ENCODE results near the gene PLA2G2F.

DNA sequence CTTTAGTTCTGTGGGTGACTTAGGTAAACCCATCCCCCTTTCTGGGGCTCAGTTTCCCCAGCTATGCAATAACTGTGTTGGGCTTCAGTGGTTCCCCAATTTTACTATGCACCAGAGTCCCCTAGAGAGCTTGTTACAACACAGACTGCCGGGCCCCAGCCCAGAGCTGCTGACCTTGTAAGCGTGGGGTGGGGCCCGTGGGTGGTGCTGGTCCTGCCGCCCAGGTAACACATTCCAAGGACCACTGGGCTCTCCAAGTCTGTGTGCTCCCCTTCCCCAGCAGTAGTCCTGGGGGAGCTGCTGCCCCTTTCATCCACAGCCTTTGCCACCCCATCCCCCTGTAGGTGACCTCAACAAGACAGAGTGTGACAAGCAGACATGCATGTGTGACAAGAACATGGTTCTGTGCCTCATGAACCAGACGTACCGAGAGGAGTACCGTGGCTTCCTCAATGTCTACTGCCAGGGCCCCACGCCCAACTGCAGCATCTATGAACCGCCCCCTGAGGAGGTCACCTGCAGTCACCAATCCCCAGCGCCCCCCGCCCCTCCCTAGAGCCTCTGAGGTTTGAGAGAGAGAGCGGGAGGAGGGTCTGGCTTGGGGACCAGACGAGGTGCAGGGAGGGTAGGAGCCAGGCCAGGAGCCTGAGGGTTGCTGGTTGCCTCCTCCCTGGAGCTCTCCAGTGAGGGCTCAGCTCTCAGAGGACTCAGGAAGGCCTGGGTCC, 8.9 kb downstream of the PLA2G2F start:
- no peak for TF ChIP-seq FOXA1 (IDR thresholded peaks at IDR 0.05)
- TF ChIP-seq TARDBP (IDR thresholded peaks at IDR 0.05): no peak
- no peak for TF ChIP-seq CTBP1 (IDR thresholded peaks at IDR 0.05; ENCODE audit: borderline replicate concordance)
- TF ChIP-seq L3MBTL2 (conservative IDR thresholded peaks at IDR 0.05): no peak
- TF ChIP-seq LEF1 (IDR thresholded peaks at IDR 0.05; ENCODE audit: borderline replicate concordance): no peak
- TF ChIP-seq BHLHE40 (IDR thresholded peaks at IDR 0.05; ENCODE audit: borderline replicate concordance): no peak
- no peak for TF ChIP-seq ELF4 (IDR thresholded peaks at IDR 0.05)
- TF ChIP-seq NFRKB (IDR thresholded peaks at IDR 0.05): no peak
- no peak for TF ChIP-seq SUZ12 (IDR thresholded peaks at IDR 0.05)
- TF ChIP-seq ARNT (IDR thresholded peaks at IDR 0.05): no peak
- TF ChIP-seq, protein P1, sequence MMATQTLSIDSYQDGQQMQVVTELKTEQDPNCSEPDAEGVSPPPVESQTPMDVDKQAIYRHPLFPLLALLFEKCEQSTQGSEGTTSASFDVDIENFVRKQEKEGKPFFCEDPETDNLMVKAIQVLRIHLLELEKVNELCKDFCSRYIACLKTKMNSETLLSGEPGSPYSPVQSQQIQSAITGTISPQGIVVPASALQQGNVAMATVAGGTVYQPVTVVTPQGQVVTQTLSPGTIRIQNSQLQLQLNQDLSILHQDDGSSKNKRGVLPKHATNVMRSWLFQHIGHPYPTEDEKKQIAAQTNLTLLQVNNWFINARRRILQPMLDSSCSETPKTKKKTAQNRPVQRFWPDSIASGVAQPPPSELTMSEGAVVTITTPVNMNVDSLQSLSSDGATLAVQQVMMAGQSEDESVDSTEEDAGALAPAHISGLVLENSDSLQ (IDR thresholded peaks at IDR 0.05): no peak
- TF ChIP-seq FOXM1 (IDR thresholded peaks at IDR 0.05; ENCODE audit: borderline replicate concordance): no peak

All from HEK293T (cell line).